ENCODE data around the gene TGOLN2. TPM values are rescaled to one million over a fixed set of nuclear protein-coding genes. Genes with fewer than 3 reads are reported as not detected.

The TGOLN2 gene
- polyA plus RNA-seq, 3 donors: 68.2 to 157 (median 111) TPM

DNA sequence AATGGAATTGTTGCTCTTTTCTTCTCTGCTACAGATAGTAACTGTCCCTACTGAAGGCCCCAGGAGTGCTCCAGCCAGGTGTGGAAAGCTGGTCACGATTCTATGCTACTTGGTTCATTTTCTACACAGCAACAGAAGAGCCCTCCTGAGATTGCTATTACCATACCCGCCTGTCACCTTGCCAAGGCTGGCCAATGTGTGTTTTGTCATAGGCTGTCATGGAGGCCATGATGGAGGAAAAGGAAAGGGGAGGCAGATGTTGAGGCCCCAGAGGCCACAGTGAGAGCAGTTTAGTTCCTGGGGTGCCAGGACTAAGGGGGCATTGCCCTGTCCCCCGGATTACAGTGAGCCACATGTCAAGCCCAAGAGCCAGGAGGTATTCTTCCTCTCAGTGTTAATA is 27.7 kb upstream of the TGOLN2 start:
- Mint-ChIP-seq H3K4me1 (peaks cover 33% of the 10 kb centered on the region), H3K27ac (peak overlapping the region in 4 of 7 donors; percentile 34 to 100 (median 46)), H3K36me3 (peaks cover 46 to 49% of the 10 kb centered on the region in 2 donors), H3K27me3 (ENCODE audit: low read depth in 3 of 3) (peaks cover 0 to 2% (median 0%) of the 10 kb centered on the region in 3 donors), H3K4me3 (peak overlapping the region in 1 of 2 donors; percentile 100), H3K9me3 (no peaks in the 10 kb centered on the region)
- peak overlapping the region; percentile 84 for H3K4me2 ChIP-seq (replicated peaks; ENCODE audit: extremely low read depth, low read length, poor library complexity, severe bottlenecking)
- TF ChIP-seq, protein P1, sequence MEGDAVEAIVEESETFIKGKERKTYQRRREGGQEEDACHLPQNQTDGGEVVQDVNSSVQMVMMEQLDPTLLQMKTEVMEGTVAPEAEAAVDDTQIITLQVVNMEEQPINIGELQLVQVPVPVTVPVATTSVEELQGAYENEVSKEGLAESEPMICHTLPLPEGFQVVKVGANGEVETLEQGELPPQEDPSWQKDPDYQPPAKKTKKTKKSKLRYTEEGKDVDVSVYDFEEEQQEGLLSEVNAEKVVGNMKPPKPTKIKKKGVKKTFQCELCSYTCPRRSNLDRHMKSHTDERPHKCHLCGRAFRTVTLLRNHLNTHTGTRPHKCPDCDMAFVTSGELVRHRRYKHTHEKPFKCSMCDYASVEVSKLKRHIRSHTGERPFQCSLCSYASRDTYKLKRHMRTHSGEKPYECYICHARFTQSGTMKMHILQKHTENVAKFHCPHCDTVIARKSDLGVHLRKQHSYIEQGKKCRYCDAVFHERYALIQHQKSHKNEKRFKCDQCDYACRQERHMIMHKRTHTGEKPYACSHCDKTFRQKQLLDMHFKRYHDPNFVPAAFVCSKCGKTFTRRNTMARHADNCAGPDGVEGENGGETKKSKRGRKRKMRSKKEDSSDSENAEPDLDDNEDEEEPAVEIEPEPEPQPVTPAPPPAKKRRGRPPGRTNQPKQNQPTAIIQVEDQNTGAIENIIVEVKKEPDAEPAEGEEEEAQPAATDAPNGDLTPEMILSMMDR (IDR thresholded peaks at IDR 0.05): no peak
- peak overlapping the region in 1 of 2 donors; percentile 91 for H3K27ac ChIP-seq (ENCODE audit: low read depth in 1 of 2, low read length in 2 of 2)
- peaks cover 30 to 60% of the 10 kb centered on the region in 2 donors for H3K36me3 ChIP-seq (replicated peaks in 1 of 2; ENCODE audit: control insufficient read depth in 1 of 2, insufficient read depth in 2 of 2, low read length in 2 of 2)
- H3K4me1 ChIP-seq (ENCODE audit: control insufficient read depth in 1 of 2, insufficient read depth in 2 of 2, low read length in 2 of 2): peaks cover 14 to 22% of the 10 kb centered on the region in 2 donors
- no CpG with 5 or more reads among the region's 3 CpGs for WGBS (ENCODE audit: insufficient coverage)
- peak overlapping the region; percentile 91 for H2AFZ ChIP-seq (ENCODE audit: insufficient read depth, low read depth, low read length, poor library complexity, severe bottlenecking)
- peak overlapping the region in 1 of 3 experiments; percentile 78 for H3K4me3 ChIP-seq (replicated peaks in 1 of 3; ENCODE audit: low read depth in 2 of 3, low read length in 3 of 3)
- H3K9ac ChIP-seq (ENCODE audit: insufficient read depth, low read length, poor library complexity, severe bottlenecking): peak overlapping the region; percentile 86
- no peaks in the 10 kb centered on the region for H4K20me1 ChIP-seq (ENCODE audit: insufficient read depth, low read length)
- peaks cover 46% of the 10 kb centered on the region for H3K79me2 ChIP-seq (ENCODE audit: insufficient read depth, low read length)
- intact Hi-C loops (cut with micrococcal nuclease): loop anchor here in 1 of 2 donors (2.0 kb wide), 1 partner anchor 29 kb away; the partner anchor contains the start of gene TGOLN2
- no peaks in the 10 kb centered on the region for H3K27me3 ChIP-seq (ENCODE audit: control insufficient read depth in 2 of 2, insufficient read depth in 2 of 2, low read length in 2 of 2)
- H3K9me3 ChIP-seq (replicated peaks in 1 of 2; ENCODE audit: control insufficient read depth in 1 of 2, insufficient read depth in 1 of 2, low read length in 2 of 2): no peaks in the 10 kb centered on the region
- no peak for DNase-seq

DNA sequence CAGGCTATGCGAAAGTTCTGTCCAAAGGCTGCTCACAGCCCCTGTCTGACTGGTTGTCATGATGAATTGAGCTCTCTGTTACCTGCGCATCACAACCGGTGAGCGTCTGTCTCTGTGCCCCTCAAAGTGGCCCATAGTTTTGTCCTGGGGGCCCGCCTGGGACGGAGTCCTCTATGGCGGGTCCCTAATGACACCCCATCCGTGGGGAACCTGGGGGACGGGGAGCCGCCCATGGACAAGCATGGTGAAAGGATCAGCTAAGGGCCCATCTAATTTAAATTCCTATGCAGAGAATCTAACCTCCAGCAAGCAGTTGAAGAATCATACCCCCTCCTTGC is 27.3 kb upstream of the TGOLN2 start:
- peak overlapping the region; percentile 78 to 93 (median 88) for H3K4me3 ChIP-seq (replicated peaks in 1 of 3; ENCODE audit: low read depth in 2 of 3, low read length in 3 of 3)
- H3K27ac Mint-ChIP-seq: peak overlapping the region; percentile 94 to 100 (median 98)
- DNase-seq: no peak
- H3K36me3 Mint-ChIP-seq: peaks cover 48 to 51% of the 10 kb centered on the region in 2 donors
- H3K4me2 ChIP-seq (replicated peaks; ENCODE audit: extremely low read depth, low read length, poor library complexity, severe bottlenecking): peak overlapping the region; percentile 84
- H3K4me3 Mint-ChIP-seq: peak overlapping the region; percentile 95 to 100
- H4K20me1 ChIP-seq (ENCODE audit: insufficient read depth, low read length): no peaks in the 10 kb centered on the region
- no peaks in the 10 kb centered on the region for H3K27me3 ChIP-seq (ENCODE audit: control insufficient read depth in 2 of 2, insufficient read depth in 2 of 2, low read length in 2 of 2)
- WGBS (ENCODE audit: insufficient coverage): 12% methylated on average over 8 of the region's 10 CpGs
- peak overlapping the region; percentile 86 for H3K9ac ChIP-seq (ENCODE audit: insufficient read depth, low read length, poor library complexity, severe bottlenecking)
- H3K27me3 Mint-ChIP-seq (ENCODE audit: low read depth in 3 of 3): peaks cover 0 to 2% (median 0%) of the 10 kb centered on the region in 3 donors
- H2AFZ ChIP-seq (ENCODE audit: insufficient read depth, low read depth, low read length, poor library complexity, severe bottlenecking): peak overlapping the region; percentile 91
- H3K4me1 Mint-ChIP-seq: peaks cover 33% of the 10 kb centered on the region
- intact Hi-C loops (cut with micrococcal nuclease): loop anchor here in 1 of 2 donors (2.0 kb wide), 1 partner anchor 28 kb away; the partner anchor contains the start of gene TGOLN2
- peak overlapping the region; percentile 67 to 91 for H3K27ac ChIP-seq (ENCODE audit: low read depth in 1 of 2, low read length in 2 of 2)
- TF ChIP-seq, protein P1 (IDR thresholded peaks at IDR 0.05): no peak
- H3K36me3 ChIP-seq (replicated peaks in 1 of 2; ENCODE audit: control insufficient read depth in 1 of 2, insufficient read depth in 2 of 2, low read length in 2 of 2): peaks cover 35 to 61% of the 10 kb centered on the region in 2 donors
- peaks cover 14 to 22% of the 10 kb centered on the region in 2 donors for H3K4me1 ChIP-seq (ENCODE audit: control insufficient read depth in 1 of 2, insufficient read depth in 2 of 2, low read length in 2 of 2)
- peaks cover 46% of the 10 kb centered on the region for H3K79me2 ChIP-seq (ENCODE audit: insufficient read depth, low read length)
- no peaks in the 10 kb centered on the region for H3K9me3 ChIP-seq (replicated peaks in 1 of 2; ENCODE audit: control insufficient read depth in 1 of 2, insufficient read depth in 1 of 2, low read length in 2 of 2)
- H3K9me3 Mint-ChIP-seq: no peaks in the 10 kb centered on the region

All from CD14-positive monocyte (primary cell).